Endometrial microvascular endothelial cells (primary cell): Measurements from ENCODE around the gene SH3RF2. TPM values are rescaled to one million over a fixed set of nuclear protein-coding genes. Genes with fewer than 3 reads are reported as not detected.

Source experiments
- in situ Hi-C: cut with HindIII; loops from 2 replicates; pipeline ENCODE4 v1.10.0; 2017; ENCODE audit warnings: low sequenced_read_pairs, low pct_unique_long_range_greater_than_20kb; ENCODE audit errors: inconsistent ontology term
- total RNA-seq: library from RNA; depleted of rRNA; stranded (reverse); fragments of >200 nt; gene quantifications from one replicate; pipeline ENCODE4 v1.2.3, GENCODE V29; 2015; ENCODE audit errors: inconsistent ontology term

Gene SH3RF2
- total RNA-seq, 1 donor from 2014 or later: 0.65 TPM

DNA sequence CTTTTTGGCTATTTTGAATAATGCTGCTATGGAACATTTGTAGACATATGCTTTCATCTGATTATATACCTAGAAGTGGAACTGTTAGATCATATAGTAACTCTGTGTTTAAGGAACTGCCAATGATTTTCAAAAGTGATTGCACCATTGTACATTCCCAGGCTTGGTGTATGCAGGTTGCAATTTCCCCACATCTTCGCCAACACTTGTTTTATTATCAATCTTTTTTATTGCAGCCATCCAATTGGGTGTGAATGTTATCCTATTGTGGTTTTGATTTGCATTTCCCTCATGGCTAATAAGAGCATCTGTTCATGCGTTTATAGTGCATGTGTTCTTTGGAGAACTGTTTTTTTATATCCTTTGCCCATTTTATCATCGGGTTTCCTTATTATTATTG, 87.7 kb downstream of the SH3RF2 start:
- in situ Hi-C loops: no loop called here

DNA sequence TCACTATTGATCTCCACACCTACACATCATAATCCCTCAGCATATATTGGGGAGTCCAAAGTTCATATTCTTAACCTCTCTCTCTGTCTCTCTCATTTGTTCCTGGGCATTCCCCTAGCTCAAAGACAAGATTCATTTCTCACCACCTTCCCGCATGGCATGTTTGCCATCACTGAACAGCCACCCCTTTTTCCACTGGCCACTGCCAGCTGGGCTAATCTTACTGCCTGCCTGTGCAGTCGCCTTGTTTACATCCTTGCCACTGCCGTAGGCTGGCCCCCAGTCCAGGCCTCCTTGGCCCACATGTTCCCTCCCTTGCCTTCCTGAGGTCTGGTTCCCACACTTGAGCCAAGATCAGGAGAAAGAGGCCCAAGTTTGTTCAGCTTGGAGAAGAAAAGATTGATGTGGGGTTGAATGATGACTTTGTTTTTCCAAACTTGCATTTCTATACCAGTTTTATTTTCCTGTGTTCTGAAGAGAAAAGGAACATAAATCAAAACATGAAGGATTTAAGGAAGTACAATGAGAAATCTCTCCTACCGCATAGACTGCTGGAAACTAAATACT, 88.8 kb downstream of the SH3RF2 start:
- in situ Hi-C loops: no loop called here

DNA sequence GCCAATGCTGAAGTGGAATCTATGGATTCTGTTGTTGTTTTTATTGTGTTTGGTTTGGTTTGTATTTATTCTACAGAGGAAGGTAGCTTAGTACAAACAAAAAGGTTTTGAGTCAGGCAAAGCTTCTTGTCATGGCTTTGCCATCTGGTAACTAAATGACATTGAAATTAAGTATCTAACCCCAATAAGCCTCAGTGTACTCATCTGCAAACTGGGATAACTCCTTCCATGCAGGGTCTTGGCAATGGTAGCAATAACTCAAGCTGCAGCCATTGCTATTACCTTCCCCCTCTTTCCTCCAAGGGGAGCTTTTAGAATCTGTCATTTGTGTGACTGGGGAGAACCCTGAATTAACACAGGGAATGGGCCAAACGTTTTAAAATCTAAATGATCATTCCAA, 89.3 kb downstream of the SH3RF2 start:
- in situ Hi-C loops: no loop called here

DNA sequence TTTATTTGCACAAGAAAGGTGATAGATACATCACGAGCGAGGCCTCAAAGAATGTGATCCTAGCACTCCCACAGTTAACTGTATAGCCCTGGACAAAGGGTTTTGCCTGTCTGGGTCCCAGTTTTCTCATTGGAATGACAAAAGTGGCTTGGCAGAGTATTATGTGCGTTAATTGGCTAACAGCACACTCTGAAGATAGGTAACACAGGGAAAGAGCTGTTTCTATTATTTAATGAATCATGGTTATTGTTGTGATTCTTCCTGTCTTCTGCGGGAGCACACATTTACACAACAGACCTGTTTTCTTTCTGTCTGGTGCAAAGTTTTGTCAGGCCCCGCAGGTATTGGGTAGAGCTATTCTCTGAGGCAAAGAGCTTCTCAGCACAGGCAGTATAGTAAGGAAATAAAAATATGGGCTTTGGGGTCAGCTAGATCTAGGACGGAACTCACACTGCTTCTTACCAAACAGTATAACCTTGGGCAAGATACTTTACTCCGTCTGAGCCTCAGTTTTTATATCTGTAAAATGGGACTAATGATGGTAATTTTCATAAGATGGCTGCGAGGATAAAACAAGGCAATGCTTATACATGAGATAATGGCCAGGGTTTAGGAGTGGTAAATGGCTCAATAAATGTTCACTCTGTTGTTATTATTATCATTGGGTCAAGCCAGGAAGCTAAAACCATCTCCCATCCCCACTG, 90.1 kb downstream of the SH3RF2 start:
- in situ Hi-C loops: no loop called here

DNA sequence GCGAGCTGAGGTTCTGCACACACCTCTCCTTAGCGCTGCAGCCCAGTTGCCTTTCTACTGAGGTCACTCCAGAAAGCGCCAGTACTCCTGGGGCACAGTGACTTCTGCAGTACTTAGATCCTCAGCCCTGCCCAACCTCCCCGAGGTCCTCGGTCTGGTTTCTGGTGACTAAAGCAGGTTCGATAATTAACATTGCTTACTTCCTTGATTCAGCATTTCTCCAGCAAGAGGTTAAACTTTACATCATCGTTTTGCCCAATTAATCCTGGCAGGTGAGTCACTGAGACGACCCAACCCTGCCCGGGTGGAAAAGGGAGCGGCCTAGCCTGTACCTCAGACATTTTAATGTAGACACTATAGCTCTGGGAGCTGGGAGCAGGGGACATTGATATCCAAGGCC, 91.4 kb downstream of the SH3RF2 start:
- in situ Hi-C loops: no loop called here

DNA sequence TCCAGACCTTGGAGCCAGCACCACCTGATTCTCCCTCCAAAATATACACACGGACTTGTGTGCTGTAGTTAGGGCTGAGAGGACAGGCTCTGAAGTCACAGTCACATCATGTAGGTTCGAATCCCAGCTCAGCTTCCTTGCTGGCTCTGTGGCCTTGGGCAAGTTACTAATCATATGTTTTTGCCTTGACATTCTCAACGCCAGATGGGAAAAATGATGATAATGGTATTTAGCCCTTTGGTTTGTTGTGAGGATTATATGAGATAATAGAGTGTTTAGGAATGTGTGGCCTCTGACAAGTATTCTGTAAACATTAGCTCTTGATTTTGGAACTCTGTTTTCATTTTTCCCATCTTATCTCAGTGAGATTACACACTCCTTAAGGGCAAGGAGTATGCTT, 96.5 kb downstream of the SH3RF2 start:
- in situ Hi-C loops: no loop called here

DNA sequence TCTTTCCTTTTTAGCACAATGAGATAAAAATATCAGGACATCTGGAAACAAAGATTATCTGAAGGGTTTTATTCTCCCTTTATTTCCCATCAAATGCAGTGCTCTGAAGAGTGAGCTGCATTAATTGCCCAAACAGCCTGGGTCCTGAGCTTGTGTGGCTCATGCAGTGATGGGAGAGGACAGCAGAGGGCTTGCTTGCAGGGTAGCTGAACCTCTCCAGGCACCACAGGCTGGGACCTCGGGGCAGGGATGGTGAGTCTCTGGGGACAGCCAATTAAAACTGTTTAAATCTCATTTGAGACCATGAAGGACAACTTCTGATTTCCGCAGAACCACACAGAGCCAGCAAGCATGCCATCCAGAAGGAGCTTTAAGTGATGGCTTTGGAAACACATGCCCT, 97.7 kb downstream of the SH3RF2 start:
- in situ Hi-C loops: no loop called here

DNA sequence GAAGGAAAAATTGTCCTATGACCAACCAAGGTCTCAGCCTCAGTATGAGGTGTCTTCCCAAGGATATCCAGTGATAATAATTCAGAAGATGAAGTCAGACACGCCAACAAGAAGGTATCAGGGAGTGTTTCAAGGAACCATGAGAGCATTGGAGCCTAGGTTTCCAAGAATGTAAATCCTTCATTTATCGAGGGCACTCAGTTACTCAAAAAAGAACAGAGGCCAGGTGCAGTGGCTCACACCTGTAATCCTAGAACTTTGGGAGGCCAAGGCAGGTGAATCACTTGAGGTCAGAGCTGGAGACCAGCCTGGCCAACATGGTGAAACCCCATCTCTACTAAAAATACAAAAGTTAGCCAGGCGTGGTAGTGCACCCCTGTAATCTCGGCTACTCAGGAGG, 98.2 kb downstream of the SH3RF2 start:
- in situ Hi-C loops: no loop called here

DNA sequence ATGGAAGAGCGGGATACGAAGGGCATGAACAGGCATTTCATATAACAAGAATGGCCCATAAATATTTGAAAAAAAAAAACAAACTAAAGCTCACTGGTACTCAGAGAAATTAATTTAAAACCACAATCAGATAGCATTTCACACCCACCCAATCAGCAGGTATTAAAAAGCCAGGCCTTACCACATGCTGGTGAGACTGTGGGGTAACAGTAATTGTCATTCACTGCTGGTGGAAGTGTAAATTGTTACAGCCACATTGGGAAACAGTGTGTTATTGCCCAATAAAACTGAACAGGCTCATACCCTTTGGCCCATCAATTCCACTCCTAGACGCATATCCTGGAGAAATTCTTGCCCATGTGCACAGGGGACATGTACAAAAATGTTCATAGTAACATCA, 103.0 kb downstream of the SH3RF2 start:
- in situ Hi-C loops: no loop called here

DNA sequence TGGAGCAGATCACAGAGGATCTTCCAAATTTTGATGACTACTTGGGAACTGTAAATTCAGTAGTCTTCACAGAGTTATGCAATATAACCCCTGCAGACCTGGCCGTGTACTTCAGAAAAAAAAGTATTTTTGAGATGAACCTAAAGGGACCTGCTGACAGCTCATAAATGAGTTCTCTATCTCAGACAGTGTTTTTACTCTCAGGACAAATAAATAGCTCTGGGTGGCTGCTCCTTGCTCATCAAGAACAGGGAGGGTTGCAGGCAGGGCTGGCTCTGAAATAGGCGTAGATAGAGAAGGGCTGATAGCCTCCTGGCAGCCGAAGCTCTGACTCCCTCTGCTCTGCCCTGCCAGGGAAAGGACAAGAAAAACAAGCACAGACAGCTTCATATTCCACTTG, 104.1 kb downstream of the SH3RF2 start:
- in situ Hi-C loops: no loop called here

DNA sequence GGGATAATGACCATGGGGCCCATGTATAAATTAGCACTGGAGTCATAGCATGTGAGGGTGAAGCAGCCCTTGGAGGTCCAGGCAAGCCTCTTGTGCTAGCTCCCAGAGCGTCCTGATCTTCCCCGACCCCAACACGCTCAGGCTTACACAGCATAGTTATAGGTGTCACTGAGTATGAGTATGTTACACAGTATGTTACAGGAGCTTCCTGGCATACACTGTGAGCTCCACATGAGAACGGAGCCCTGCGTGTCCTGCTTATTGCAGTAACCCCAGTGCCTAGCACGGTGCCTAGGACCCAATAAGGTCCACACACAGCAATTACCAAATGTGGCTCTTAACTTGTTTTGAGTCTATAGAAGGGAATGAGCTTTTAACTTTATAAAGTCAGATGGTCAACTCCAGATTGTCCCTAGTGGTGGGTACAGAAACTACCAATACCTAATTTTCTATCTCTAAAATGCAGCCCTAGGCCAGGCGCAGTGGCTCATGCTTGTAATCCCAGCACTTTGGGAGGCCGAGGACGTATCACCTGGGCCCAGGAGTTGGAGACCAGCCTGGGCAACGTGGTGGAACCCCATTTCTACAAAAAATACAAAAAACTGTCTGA, 104.9 kb downstream of the SH3RF2 start:
- in situ Hi-C loops: no loop called here

DNA sequence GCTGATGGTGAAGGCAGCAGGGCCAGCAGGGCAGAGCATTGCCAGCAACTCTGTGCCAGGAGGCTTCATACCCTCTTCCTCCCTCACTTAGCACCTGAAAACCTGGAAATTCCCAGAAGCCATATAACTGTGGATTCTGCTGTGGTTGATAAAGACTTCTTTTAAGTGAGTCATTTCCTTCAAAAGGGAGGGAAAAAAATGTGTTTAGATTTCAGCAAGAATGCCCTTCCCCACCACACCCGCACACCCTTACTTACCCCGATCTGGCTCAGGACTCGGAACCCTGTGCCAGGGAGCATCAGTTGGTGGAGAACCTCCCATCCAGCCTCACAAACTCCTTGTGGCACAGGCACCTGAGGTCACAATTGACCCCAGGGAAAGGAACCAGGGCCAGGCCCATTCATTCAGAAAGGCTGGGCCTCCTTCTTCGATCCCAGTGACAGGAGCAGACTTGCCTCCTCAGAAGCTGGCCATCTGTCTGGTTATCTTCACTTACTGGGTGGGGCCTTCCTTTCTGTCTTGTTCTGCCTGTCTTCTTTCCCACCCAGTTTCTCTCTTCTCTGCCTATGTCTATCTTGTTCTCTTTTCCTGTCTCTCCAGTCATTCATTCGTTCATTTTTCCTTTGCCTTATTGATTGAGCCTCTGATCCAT, 106.4 kb downstream of the SH3RF2 start:
- in situ Hi-C loops: no loop called here

DNA sequence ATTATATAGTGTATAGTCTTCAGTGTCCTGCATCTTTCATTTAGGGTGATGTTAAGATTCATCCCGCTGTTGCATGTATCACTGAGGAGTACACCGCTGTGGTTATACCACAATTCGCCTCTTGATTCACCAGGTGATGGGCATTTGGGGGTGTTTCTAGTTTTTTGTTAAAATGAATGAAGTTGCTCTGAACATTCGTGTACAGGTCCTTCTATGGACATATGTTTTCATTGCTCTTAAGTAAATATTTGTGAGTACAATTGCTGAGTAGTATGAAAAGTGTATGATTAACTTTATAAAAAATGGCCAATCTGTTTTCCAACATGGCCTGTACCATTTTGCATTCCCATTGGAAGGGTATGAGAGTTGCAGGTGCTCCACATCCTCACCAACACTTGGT, 107.3 kb downstream of the SH3RF2 start:
- in situ Hi-C loops: no loop called here

DNA sequence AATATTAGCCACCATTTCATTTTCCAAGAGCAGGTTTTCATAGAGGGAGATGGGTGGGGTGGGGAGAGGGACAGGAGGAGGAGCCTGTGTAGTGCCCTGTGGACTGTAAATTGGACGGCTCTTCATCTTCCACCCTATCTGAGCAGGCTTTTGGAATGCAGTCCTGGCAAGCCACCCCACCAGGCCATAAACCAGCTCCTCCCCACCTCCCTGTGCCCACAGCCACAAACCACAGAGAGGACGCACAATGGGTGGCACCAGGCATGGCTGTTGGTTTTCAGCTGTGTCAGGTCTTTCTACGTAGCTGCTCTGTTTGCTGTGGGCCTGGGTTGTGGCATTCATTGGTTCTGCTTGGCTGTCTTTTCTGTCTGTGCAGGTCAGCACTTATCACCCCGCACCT, 111.0 kb downstream of the SH3RF2 start:
- in situ Hi-C loops: no loop called here

DNA sequence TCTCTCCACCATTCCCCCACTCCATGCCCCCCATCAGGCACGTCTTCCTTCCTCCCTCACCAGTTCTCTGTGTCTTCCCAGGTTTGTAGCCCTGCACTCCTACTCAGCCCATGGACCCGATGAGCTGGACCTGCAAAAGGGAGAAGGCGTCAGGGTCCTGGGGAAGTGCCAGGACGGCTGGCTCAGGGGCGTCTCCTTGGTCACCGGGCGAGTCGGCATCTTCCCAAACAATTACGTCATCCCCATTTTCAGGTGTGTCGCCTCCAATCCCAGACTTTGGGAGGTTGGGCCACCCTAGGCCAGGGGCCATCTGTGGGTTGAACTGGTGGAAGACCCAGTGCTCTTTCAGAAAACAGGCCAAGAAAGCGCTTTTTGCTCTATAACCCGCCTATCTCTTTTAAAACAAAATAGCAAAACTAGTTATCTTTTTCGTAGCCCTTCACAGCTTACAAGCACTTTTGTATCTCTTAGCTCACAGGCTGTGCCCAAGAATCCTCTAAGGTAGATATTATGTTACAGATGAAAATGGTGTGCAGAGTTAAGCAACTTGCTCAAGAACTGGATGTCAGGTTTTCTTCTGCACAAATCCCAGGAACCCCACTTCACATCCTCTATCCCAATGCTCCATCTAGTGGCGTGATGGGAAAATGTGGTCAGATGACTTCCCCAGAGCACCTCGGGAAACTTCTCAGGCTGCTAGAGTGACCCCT, 112.8 kb downstream of the SH3RF2 start:
- in situ Hi-C loops: no loop called here

DNA sequence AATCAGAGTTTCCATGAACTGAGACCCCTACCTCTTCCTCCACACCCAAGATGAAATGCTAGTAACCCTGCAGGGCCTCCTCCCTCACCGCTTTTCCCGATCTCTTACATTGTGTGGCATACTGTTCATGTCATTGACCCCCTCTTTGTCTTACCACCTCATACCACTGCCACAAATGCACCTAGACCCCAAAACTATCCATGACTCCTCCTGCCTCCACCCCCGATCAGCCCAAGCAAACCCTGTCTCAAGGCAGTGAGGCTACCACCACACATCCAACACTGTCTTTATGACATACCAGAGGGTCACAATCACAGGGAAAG, 113.3 kb downstream of the SH3RF2 start:
- in situ Hi-C loops: no loop called here

DNA sequence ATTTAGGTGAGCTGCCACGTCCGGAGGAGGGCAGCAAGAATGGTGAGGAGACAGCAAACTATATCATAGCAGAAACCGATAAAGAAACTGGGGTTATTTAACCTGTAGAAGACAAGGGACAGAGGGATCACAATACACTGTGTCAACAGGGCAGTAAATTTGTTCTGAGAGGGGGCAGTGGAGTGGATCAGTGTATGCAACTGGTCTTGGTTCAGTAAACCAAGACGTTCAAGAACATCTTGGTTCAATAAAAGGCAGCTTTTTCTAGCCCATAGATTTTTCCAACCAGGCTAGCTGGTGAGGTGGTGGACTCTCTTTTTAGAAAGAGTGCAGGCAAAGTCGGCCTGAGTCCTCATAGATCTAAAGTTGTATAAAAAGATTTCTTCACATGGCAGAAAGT, 113.7 kb downstream of the SH3RF2 start:
- in situ Hi-C loops: no loop called here

DNA sequence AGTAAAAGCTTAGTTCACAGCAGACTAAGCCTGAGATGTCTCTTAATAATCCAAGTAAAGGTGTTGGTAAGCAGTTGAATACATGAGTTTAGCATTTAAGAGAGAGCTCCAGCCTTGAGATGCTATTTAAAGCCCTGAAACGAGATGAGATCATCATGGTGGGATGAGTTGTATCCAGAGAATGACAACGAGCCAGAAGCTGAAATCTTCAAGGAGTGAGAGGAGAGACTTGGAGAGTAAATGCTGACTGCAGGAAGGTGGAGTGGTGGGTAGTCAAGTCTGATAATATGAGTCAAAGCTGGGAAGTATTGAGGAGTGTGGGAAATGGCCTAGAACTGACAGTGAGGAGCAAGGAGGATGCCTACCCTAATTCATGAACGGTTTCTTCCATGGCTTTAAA, 115.3 kb downstream of the SH3RF2 start:
- in situ Hi-C loops: no loop called here

DNA sequence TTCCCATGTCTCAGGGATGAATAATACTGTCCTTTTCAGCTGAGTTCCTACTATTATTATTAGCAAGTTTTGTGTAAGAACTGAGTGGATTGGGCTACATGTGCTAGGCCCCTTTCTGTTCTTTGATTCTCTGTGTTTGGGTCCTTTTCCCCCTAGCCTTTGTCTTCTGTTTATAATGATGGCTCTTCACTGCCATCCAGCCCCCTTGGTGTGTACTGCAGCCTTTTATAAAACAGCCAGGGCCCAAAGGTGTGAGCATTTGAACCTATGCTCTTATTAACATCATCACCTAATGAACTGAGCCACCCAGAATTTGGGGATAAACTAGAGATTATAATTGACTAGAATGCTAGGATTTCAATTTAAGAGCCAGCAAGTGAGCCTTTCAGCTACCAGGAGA, 116.4 kb downstream of the SH3RF2 start:
- in situ Hi-C loops: no loop called here

DNA sequence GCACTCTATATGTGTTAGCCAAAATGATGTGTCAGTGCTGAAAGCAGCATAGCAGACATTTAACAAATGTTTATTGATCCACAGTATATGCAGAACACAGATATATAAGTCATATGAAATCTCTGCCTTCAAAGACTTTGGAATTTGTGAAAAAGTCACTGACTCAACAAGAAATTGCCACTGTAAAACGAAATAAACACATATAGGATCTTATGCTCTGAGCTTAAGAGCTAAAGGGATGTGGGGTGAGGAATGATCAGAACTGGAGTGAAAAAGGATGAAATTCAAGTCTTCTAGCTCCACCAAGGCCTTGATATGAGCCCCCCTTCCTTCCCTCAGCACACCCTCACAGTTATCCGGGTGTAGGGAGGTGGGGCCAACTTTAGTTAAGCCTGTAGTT, 119.1 kb downstream of the SH3RF2 start:
- in situ Hi-C loops: no loop called here
